IPS DF 4.7 (cell line): ENCODE measurements around the gene RETN.

Source experiments
- DNase-seq: peaks from one replicate; pipeline ENCODE4 v3.0.0-alpha.2; 2013; ENCODE audit warnings: low spot score; ENCODE audit errors: extremely low read depth

The RETN gene

GRCh38 chr19:7705387-7706187, 36.7 kb downstream of the RETN start:
- DNase-seq = no peak

- no peak for DNase-seq
These were observed 37.5 kb downstream of the RETN start for GRCh38 chr19:7706188-7706954.

- no peak for DNase-seq
These were observed 38.2 kb downstream of the RETN start for GRCh38 chr19:7706955-7707456.

- DNase-seq = no peak
These were observed 41.1 kb downstream of the RETN start for GRCh38 chr19:7709932-7710460.

- DNase-seq = no peak
These were observed 41.8 kb downstream of the RETN start for GRCh38 chr19:7710616-7711015.

- DNase-seq = no peak
These were observed 46.8 kb downstream of the RETN start for GRCh38 chr19:7715671-7716070.

GRCh38 chr19:7716762-7717161, 47.9 kb downstream of the RETN start:
- no peak for DNase-seq

- no peak for DNase-seq
These were observed 49.8 kb downstream of the RETN start for GRCh38 chr19:7718668-7719067.
